Ishikawa (cell line): ENCODE measurements around the gene AFF2.

Source experiments
- CEBPB ChIP-seq: IDR thresholded peaks from 2 replicates; pipeline ENCODE4 v1.6.1; 2012
- CREB1 ChIP-seq: IDR thresholded peaks from 2 replicates; pipeline ENCODE4 v1.6.1; 2012; ENCODE audit warnings: low read depth
- EGR1 ChIP-seq: IDR thresholded peaks from 2 replicates; pipeline ENCODE4 v1.6.1; 2012
- EP300 ChIP-seq: IDR thresholded peaks from 2 replicates; pipeline ENCODE4 v1.6.1; 2012; ENCODE audit warnings: borderline replicate concordance
- FOXM1 ChIP-seq: IDR thresholded peaks from 2 replicates; pipeline ENCODE4 v1.6.1; 2012; ENCODE audit warnings: low read depth, borderline replicate concordance
- NFIC ChIP-seq: IDR thresholded peaks from 2 replicates; pipeline ENCODE4 v1.6.1; 2012
- RAD21 ChIP-seq: IDR thresholded peaks from 2 replicates; pipeline ENCODE4 v1.6.1; 2012; ENCODE audit warnings: low read depth
- TAF1 ChIP-seq: IDR thresholded peaks from 2 replicates; pipeline ENCODE4 v1.6.1; 2012; ENCODE audit warnings: low read depth, mild to moderate bottlenecking
- TCF12 ChIP-seq: IDR thresholded peaks from 2 replicates; pipeline ENCODE4 v1.6.1; 2012; ENCODE audit warnings: low read depth
- USF1 ChIP-seq: IDR thresholded peaks from 2 replicates; pipeline ENCODE4 v1.6.1; 2012
- YY1 ChIP-seq: IDR thresholded peaks from 2 replicates; pipeline ENCODE4 v1.6.1; 2012; ENCODE audit warnings: low read depth
- TF ChIP-seq, protein P1 (sequence below): IDR thresholded peaks from 2 replicates; pipeline ENCODE4 v1.6.1; 2012; ENCODE audit warnings: low read depth, mild to moderate bottlenecking
- TF ChIP-seq, protein P2 (sequence below): IDR thresholded peaks from 2 replicates; pipeline ENCODE4 v1.6.1; 2012

DNA sequence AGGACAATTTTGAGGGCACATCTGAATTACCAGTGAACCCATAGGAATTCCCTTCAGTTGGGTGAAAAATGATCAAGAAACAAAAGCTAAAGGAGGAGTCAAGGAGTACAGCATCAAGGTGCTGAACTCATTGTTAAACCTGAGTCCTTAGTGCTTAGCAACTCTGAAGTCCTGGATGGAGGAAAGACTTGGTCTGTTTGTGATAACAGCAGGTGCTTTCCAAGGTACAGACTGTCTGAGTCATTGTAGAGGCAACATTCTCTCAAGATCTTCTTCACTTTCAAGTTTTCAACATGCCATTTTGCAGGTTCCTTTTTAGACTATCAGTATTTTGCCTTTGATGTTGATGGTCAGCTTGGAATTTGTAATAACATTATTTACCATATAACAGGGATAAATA, 293.9 kb downstream of the AFF2 start:
- TF ChIP-seq, protein P1, sequence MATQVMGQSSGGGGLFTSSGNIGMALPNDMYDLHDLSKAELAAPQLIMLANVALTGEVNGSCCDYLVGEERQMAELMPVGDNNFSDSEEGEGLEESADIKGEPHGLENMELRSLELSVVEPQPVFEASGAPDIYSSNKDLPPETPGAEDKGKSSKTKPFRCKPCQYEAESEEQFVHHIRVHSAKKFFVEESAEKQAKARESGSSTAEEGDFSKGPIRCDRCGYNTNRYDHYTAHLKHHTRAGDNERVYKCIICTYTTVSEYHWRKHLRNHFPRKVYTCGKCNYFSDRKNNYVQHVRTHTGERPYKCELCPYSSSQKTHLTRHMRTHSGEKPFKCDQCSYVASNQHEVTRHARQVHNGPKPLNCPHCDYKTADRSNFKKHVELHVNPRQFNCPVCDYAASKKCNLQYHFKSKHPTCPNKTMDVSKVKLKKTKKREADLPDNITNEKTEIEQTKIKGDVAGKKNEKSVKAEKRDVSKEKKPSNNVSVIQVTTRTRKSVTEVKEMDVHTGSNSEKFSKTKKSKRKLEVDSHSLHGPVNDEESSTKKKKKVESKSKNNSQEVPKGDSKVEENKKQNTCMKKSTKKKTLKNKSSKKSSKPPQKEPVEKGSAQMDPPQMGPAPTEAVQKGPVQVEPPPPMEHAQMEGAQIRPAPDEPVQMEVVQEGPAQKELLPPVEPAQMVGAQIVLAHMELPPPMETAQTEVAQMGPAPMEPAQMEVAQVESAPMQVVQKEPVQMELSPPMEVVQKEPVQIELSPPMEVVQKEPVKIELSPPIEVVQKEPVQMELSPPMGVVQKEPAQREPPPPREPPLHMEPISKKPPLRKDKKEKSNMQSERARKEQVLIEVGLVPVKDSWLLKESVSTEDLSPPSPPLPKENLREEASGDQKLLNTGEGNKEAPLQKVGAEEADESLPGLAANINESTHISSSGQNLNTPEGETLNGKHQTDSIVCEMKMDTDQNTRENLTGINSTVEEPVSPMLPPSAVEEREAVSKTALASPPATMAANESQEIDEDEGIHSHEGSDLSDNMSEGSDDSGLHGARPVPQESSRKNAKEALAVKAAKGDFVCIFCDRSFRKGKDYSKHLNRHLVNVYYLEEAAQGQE = no peak
- TF ChIP-seq TAF1 = no peak
- no peak for TF ChIP-seq EP300
- no peak for TF ChIP-seq USF1
- TF ChIP-seq NFIC = no peak
- TF ChIP-seq, protein P2, sequence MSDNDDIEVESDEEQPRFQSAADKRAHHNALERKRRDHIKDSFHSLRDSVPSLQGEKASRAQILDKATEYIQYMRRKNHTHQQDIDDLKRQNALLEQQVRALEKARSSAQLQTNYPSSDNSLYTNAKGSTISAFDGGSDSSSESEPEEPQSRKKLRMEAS = no peak
- TF ChIP-seq CEBPB = no peak
- TF ChIP-seq RAD21 = no peak
- no peak for TF ChIP-seq FOXM1
- TF ChIP-seq YY1 = no peak
- no peak for TF ChIP-seq CREB1
- no peak for TF ChIP-seq EGR1
- TF ChIP-seq TCF12 = no peak
